GM18951 (cell line): ENCODE data around the gene MRFAP1L1.

Source experiments
- POLR2A ChIP-seq: IDR thresholded peaks from 4 replicates; pipeline ENCODE4 v1.6.1; 2011; ENCODE audit warnings: mild to moderate bottlenecking; ENCODE audit not compliant: insufficient read length, insufficient read depth; ENCODE audit errors: extremely low read depth
- in situ Hi-C: fragments of 300-500 bp; cut with MboI; formaldehyde crosslinking; loops from one replicate; pipeline ENCODE4 v1.12.0; 2022; ENCODE audit warnings: low sequenced_read_pairs, mixed read lengths, inconsistent platforms; ENCODE audit not compliant: unreplicated experiment

Gene MRFAP1L1

GRCh38 chr4:6716958-6717655 lies 7.4 kb upstream of the MRFAP1L1 start:
- no peak for TF ChIP-seq POLR2A
- in situ Hi-C loops: loop anchor here (10.0 kb wide), 1 partner anchor 328 kb away; the partner anchor contains the start of gene TADA2B

DNA sequence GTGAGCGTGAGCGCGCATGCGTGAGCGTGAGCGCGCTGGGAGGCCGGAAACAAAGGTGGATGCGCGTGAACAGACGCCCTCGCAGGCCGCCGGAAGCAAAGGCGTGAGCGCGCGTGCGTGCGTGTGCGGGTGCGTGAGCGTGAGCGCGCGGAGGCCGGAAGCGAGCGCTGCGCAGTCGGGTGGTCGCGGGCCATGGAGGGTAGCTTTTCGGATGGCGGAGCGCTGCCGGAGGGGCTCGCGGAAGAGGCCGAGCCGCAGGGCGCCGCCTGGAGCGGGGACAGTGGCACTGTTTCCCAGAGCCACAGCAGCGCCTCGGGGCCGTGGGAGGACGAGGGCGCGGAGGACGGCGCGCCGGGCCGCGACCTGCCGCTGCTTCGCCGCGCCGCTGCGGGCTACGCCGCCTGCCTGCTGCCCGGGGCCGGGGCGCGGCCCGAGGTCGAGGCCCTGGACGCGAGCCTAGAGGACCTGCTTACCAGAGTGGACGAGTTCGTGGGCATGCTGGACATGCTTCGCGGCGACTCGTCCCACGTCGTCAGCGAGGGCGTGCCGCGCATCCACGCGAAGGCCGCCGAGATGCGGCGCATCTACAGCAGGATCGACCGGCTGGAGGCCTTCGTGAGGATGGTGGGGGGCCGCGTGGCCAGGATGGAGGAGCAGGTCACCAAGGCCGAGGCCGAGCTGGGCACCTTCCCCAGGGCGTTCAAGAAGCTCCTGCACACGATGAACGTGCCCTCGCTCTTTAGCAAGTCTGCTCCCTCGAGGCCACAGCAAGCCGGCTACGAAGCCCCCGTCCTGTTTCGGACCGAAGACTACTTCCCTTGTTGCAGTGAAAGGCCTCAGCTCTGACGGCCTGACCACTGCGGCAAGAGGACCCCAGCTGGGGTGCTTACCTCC lies 6.6 kb upstream of the MRFAP1L1 start, which contains the start of gene BLOC1S4:
Gene BLOC1S4, plus strand, starts transcription at position 157 of the 894 bp plus-strand sequence. Its CDS starts 36 bp downstream, at position 193.
- in situ Hi-C loops: loop anchor here (10.0 kb wide), 1 partner anchor 329 kb away; the partner anchor contains the start of gene TADA2B
- peak; percentile 97 for TF ChIP-seq POLR2A

- in situ Hi-C loops: loop anchor here (10.0 kb wide), 1 partner anchor 329 kb away; the partner anchor contains the start of gene TADA2B
- no peak for TF ChIP-seq POLR2A
Measured at GRCh38 chr4:6715704-6716017, 6.0 kb upstream of the MRFAP1L1 start.

GRCh38 chr4:6714954-6715353 lies 5.3 kb upstream of the MRFAP1L1 start:
- in situ Hi-C loops: loop anchor here (10.0 kb wide), 1 partner anchor 330 kb away; the partner anchor contains the start of gene TADA2B

DNA sequence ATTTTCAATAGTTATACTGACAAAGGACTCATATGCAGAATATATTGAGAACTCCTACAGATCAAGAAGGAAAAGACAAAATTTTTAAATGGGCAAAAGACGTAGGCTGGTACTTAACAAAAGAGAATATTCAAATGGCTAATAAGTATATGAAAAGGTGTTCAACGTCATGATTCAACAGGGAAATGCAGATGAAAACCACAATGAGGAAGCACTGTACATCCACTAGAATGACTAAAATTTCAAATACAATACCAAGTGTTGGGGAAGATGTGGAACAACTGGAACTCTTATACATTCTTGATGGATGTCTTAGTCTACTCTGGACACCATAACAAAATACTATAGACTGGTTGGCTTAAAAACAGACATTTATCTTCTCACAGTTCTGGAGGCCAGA lies 1.3 kb upstream of the MRFAP1L1 start:
- in situ Hi-C loops: loop anchor here (10.0 kb wide), 1 partner anchor 334 kb away; the partner anchor contains the start of gene TADA2B
- TF ChIP-seq POLR2A: no peak

More at GRCh38 chr4:6714954-6715353, 5.3 kb upstream of the MRFAP1L1 start:
- TF ChIP-seq POLR2A: no peak

- in situ Hi-C loops: loop anchor here (10.0 kb wide), 1 partner anchor 335 kb away; the partner anchor contains the start of gene TADA2B
- no peak for TF ChIP-seq POLR2A
Measured at GRCh38 chr4:6710282-6710681, 617 bp upstream of the MRFAP1L1 start.

GRCh38 chr4:6706173-6706572 lies 3.5 kb downstream of the MRFAP1L1 start:
- in situ Hi-C loops: no loop called here
- TF ChIP-seq POLR2A: no peak

DNA sequence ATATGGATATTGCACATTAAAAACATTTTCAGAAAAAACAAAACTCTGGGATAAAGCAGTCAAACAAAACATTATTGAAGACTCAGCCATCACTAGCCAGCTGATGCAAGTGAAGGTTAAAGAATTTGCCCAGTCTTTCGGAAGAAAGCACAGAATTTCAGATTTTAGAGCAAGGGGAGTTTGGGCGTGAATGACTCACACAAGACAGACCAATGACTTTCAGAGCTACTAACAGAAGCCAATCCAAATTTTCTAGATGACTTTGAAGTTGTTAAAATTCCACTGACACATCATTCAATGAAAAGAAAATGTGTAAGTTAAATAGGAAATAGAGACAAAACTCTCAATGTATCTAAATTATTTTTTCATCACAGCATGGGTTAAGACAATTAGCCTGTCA lies 4.0 kb downstream of the MRFAP1L1 start:
- no peak for TF ChIP-seq POLR2A
- in situ Hi-C loops: no loop called here

DNA sequence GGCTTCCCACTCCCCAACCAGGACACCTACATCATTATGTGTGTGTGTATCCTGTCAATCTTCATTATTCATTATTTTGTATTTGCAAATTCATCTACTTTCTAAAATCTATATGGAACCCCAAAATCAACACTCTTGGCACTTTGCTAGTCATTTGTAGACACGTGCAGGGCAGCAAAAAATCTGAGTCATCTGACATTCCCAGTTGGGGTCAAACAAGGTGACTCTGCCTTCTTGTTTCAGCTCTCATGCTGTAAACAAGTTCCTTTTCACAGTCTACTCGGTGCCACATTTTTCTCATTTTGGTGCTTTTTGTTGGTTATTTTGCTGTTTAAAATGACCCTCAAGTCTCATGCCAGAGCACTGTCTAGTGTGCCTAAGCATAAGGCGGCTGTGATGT lies 5.9 kb downstream of the MRFAP1L1 start:
- in situ Hi-C loops: no loop called here
- TF ChIP-seq POLR2A: no peak

DNA sequence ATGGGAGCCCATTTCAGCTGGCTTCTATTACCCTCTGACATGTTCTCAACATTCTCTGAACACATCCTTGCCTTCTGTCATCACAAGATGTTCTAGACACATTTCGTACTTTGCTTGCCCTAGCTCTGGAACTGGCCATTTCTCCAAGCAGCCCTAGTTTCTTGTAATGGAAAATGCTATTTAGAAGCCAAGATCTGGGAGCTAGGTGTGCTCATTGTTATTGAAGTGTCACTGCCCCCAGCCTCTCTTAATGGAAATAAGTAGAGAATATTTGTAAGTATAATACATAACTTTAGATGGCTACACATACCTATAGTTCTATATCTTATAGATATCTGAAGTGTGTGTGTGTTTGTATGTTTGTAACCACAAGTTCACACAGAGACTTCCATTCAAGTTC lies 6.9 kb downstream of the MRFAP1L1 start:
- TF ChIP-seq POLR2A: no peak
- in situ Hi-C loops: no loop called here

DNA sequence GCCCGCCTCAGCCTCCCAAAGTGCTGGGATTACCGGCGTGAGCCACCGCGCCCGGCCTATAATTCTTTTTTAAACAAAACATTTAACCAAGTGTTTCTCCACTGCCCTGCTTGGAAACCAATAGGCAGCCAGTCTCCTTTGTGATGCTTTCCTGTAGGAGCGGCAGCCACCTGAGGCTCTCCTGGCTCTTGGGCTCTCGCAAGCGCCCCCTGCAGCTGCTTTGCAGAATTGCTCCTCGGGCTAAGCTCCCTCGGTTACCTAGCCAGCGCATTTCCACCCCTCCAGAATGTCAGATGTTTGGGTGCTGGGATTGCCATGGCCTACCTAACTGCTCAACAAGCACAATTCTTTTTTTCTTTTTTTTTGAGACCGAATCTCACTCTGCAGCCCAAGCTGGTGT lies 8.3 kb downstream of the MRFAP1L1 start:
- in situ Hi-C loops: no loop called here
- no peak for TF ChIP-seq POLR2A

DNA sequence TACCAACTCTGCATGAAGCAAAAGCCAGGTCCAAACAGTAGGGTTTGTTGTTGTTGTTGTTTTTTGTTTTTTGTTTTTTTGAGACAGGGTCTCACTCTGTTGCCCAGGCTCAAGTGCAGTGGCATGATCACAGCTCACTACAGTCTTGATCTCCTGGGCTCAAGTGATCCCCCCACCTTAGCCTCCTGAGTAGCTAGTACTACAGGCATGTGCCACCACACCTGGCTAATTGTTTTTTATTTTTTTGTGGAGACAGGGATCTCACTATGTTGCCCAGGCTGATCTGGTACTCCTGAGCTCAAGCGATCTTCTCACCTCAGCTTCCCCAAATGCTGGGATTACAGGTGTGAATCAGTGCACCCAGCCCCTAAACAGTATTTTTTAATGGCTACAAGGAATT lies 9.8 kb downstream of the MRFAP1L1 start:
- no peak for TF ChIP-seq POLR2A
- in situ Hi-C loops: no loop called here

GRCh38 chr4:6699388-6699787 lies 10.3 kb downstream of the MRFAP1L1 start:
- no peak for TF ChIP-seq POLR2A
- in situ Hi-C loops: no loop called here
